ENCODE data around the gene GDF9. TPM values are rescaled to one million over a fixed set of nuclear protein-coding genes. Genes with fewer than 3 reads are reported as not detected.

The GDF9 gene
- total and polyA plus RNA-seq, 2 experiments from 2014 or later = 0.45 to 1.8 TPM

DNA sequence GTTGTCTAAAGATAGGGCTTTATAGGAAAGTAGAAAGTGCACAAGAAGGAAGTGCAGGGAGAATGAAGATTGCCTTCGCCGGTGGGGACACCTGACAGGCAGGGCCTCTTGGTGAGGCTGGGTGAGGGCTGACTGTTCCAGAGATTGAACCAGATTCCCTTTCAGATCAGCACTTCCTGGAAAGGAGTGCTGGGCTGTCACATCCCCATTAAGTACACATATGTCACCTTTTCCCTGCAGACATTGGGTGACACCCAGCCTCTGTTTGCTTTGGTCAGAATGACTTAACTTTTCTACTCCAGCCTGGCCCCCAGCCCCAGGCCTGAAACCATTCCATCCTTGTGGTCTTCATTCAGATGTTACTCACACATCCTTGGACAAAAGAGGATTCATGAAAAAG lies 28.4 kb downstream of the GDF9 start:
- H3K4me1 ChIP-seq (ENCODE audit: low read depth) = no peaks in the 10 kb centered on the region
- peaks cover 2% of the 10 kb centered on the region for H3K27me3 ChIP-seq
- no peaks in the 10 kb centered on the region for H3K9me3 ChIP-seq (ENCODE audit: low read depth)
- H3K36me3 ChIP-seq = no peaks in the 10 kb centered on the region
- TF ChIP-seq, protein P1, sequence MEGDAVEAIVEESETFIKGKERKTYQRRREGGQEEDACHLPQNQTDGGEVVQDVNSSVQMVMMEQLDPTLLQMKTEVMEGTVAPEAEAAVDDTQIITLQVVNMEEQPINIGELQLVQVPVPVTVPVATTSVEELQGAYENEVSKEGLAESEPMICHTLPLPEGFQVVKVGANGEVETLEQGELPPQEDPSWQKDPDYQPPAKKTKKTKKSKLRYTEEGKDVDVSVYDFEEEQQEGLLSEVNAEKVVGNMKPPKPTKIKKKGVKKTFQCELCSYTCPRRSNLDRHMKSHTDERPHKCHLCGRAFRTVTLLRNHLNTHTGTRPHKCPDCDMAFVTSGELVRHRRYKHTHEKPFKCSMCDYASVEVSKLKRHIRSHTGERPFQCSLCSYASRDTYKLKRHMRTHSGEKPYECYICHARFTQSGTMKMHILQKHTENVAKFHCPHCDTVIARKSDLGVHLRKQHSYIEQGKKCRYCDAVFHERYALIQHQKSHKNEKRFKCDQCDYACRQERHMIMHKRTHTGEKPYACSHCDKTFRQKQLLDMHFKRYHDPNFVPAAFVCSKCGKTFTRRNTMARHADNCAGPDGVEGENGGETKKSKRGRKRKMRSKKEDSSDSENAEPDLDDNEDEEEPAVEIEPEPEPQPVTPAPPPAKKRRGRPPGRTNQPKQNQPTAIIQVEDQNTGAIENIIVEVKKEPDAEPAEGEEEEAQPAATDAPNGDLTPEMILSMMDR (IDR thresholded peaks at IDR 0.05; ENCODE audit: low read depth, low read length) = no peak
- DNase-seq (ENCODE audit: low read depth in 1 of 2, low spot score in 1 of 2) = no peak
- no peak overlapping the region for H3K4me3 ChIP-seq
- no peak overlapping the region for H3K27ac ChIP-seq

DNA sequence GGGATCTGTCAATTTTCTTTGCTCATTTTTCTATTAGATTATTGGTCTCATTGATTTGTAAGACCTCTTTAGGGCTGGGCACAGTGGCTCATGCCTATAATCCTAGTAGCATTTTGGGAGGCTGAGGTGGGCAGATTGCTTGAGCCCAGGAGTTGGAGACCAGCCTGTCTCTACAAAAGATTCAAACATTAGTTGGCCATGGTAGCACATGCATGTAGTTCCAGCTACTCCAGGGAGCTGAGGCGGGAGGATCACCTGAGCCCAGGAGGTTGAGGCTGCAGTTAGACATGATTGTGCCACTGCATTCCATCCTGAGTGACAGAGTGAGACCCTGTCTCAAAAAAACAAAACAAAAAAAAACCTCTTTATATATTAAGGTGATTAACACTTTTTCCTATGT lies 29.4 kb downstream of the GDF9 start:
- no peak for DNase-seq (ENCODE audit: low read depth in 1 of 2, low spot score in 1 of 2)
- peaks cover 4% of the 10 kb centered on the region for H3K27me3 ChIP-seq
- no peak overlapping the region for H3K4me3 ChIP-seq
- H3K27ac ChIP-seq = no peak overlapping the region
- no peaks in the 10 kb centered on the region for H3K4me1 ChIP-seq (ENCODE audit: low read depth)
- H3K36me3 ChIP-seq = no peaks in the 10 kb centered on the region
- TF ChIP-seq, protein P1 (IDR thresholded peaks at IDR 0.05; ENCODE audit: low read depth, low read length) = no peak
- H3K9me3 ChIP-seq (ENCODE audit: low read depth) = no peaks in the 10 kb centered on the region

DNA sequence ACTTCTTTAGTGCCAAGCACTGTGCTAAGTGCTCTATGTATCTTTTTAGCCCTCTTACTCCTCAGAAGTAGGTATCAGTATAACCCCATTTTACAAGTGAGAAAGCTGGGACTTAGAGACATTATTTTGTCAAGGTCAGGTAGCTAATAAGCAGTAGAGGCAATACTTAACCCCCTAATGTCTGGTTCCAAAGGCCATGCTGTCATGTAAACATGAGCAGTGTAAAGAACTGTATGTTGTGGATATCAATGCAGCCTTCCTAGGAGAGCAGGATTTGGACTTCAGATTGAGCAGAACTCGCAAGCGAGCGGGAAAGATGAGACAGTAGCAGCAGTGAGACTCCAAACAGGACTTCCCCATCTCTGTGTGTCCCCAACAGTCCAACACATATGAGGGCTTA lies 32.2 kb downstream of the GDF9 start:
- no peaks in the 10 kb centered on the region for H3K4me1 ChIP-seq (ENCODE audit: low read depth)
- peaks cover 23% of the 10 kb centered on the region for H3K27me3 ChIP-seq
- no peaks in the 10 kb centered on the region for H3K36me3 ChIP-seq
- TF ChIP-seq, protein P1 (IDR thresholded peaks at IDR 0.05; ENCODE audit: low read depth, low read length) = no peak
- no peak for DNase-seq (ENCODE audit: low read depth in 1 of 2, low spot score in 1 of 2)
- H3K9me3 ChIP-seq (ENCODE audit: low read depth) = no peaks in the 10 kb centered on the region
- H3K4me3 ChIP-seq = no peak overlapping the region
- H3K27ac ChIP-seq = no peak overlapping the region

DNA sequence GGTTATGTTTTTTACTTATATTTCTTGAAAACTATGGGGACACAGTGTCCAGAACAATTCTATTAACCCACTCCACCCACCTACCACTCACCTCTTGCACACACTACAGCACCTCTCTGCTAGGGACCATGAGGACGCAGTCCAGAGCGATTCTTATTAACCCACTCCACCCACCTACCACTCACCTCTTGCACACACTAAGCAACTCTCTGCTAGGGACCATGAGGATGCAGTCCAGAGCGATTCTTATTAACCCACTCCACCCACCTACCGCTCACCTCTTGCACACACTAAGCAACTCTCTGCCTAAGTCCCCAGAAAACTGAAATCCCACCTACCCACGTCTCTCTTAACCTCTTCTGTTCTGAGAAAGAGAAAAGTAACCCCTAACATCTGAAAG lies 33.7 kb downstream of the GDF9 start:
- Histone ChIP-seq H3K27me3 (peaks cover 38% of the 10 kb centered on the region), H3K4me1 (ENCODE audit: low read depth) (no peaks in the 10 kb centered on the region), H3K27ac (no peak overlapping the region), H3K36me3 (no peaks in the 10 kb centered on the region), H3K9me3 (ENCODE audit: low read depth) (no peaks in the 10 kb centered on the region), H3K4me3 (no peak overlapping the region)
- TF ChIP-seq, protein P1 (IDR thresholded peaks at IDR 0.05; ENCODE audit: low read depth, low read length) = no peak
- no peak for DNase-seq (ENCODE audit: low read depth in 1 of 2, low spot score in 1 of 2)

DNA sequence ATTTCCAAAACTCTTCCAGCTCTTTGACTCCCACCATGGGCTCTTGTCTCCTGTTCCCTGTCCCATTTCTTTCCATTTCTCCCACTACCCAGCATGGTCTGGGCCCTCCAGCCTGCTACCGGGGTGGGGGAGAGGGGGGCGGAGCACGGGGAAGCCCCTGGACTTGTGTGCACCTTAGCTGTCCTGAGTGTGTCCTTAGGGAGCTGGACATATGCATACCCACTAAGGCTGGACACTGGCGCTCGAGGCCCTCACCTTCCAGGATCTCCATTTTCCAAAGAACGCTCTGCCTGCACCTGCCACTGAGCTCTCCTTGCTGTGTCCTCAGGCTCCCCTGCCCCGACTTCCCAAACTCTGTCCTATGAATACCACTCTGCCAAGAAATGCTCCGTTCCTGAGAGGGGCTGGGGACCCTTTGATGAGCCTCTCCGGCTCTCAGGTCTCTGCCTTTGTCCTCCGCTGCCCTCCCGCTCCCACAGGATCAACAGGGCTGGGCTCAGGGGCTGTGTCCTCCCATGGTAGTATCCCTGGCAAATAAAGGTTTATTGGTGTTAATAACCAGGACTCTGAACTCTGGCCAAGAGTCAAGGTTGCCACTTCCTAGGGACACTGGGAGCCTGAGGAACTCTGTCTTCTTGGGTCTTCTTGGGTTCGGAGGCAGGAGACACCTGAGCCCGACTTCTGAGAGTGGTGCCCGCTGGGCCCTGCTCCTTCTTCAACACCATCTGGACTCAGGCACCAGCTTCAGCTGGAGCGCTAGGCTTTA lies 35.0 kb downstream of the GDF9 start:
- peaks cover 51% of the 10 kb centered on the region for H3K27me3 ChIP-seq

More for the DNA sequence above, 35.0 kb downstream of the GDF9 start:
- H3K9me3 ChIP-seq (ENCODE audit: low read depth) = no peaks in the 10 kb centered on the region
- no peak for DNase-seq (ENCODE audit: low read depth in 1 of 2, low spot score in 1 of 2)
- TF ChIP-seq, protein P1 (IDR thresholded peaks at IDR 0.05; ENCODE audit: low read depth, low read length) = no peak
- no peaks in the 10 kb centered on the region for H3K36me3 ChIP-seq
- H3K4me3 ChIP-seq = no peak overlapping the region
- H3K4me1 ChIP-seq (ENCODE audit: low read depth) = no peaks in the 10 kb centered on the region
- H3K27ac ChIP-seq = no peak overlapping the region

Measured in cardiac muscle cell (in vitro differentiated cells and primary cell).